ENCODE data around the gene STX17. TPM values are rescaled to one million over a fixed set of nuclear protein-coding genes. Genes with fewer than 3 reads are reported as not detected.
"Not testable (repeated sequence)": the region's sequence is repeated elsewhere in the genome, so short reads cannot be mapped to it uniquely, and the experiment has no call there.

The STX17 gene
- total RNA-seq (10 to 100 TPM; 52.2 to 61.5 TPM), polyA plus RNA-seq (10 to 100 TPM; 18.8 to 30.0 TPM)

DNA sequence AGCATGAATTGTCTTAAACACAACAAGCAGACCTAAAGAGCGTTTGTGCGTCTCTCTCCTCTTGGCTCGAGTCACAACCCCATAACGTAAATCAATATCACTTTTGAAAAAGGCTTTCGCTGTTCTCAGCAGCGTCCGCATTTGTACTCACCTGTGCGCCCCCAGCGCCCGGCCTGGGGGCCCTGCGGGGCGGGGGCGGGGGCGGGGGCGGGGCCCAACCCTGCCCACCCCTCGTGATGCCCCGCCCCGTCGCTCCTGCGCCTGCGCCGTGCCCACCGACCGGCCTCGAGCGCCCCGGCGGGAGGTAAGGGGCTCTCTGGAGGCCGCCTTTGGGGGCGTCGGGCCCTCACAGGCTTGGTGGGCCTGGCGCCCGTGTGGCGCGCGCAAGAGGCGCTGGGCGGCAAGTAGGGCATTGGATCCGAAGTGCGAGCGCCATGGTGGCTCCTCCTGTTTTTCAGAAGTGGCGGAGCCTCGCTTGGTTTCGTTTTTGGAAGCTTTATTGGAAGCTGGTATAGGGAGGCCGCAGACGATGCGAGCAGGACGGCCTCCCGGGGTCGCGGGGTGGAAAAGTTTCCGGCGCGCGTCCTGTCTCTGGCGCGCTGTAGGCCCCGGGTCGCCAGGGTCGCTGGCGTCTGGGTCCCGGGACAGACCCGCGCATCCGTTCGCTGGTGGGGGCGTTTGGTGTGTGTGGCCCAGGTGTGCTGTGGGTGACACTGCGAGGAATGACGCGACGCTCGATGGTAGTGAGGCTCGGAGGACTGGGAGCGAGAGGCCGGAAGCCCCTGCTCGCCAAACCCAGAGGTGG, at the start of gene STX17:
Gene STX17 (plus strand): TSS at position 252 of the 805 bp plus-strand sequence. CDS start 8,586 bp downstream, outside the sequence.
- Mint-ChIP-seq H3K4me3 (peak within 1 kb of the TSS; percentile 96 to 100 (median 98)), H3K27me3 (no peaks in the 10 kb centered on the region), H3K36me3 (peaks cover 8 to 15% of the 10 kb centered on the region in 2 donors), H3K4me1 (peaks cover 26 to 44% (median 34%) of the 10 kb centered on the region in 4 donors), H3K27ac (peak within 1 kb of the TSS; percentile 99 to 100 (median 99)), H3K9me3 (no peaks in the 10 kb centered on the region)
- no peaks in the 10 kb centered on the region for H3K27me3 ChIP-seq (ENCODE audit: insufficient read depth, low read length)
- peak within 1 kb of the TSS; percentile 96 for H3K27ac ChIP-seq (ENCODE audit: low read depth, low read length)
- CTCF ChIA-PET (ENCODE audit: partially characterized antibody): interaction anchor here (0.7 to 3.0 kb wide), 6 partner anchors 22 to 96 kb away, joined by 3 to 12 read pairs (median 3); no protein-coding TSS in a partner anchor
- POLR2A ChIA-PET (ENCODE audit: partially characterized antibody): interaction anchor here (0.7 to 2.7 kb wide), 10 partner anchors 11 to 505 kb away, joined by 3 to 58 read pairs (median 3); partner anchors contain the start of genes ERP44, INVS and NR4A3
- intact Hi-C loops (cut with micrococcal nuclease): loop anchor here (1.0 to 5.0 kb wide), 3 partner anchors 87 to 691 kb away; partner anchors contain the start of genes ERP44 and INVS
- peak within 1 kb of the TSS; percentile 26 to 90 for H3K4me3 ChIP-seq (ENCODE audit: low read length in 2 of 2)
- no peaks in the 10 kb centered on the region for H3K9me3 ChIP-seq (ENCODE audit: control insufficient read depth in 1 of 2, low read length in 2 of 2)
- peaks cover 26% of the 10 kb centered on the region for H3K4me1 ChIP-seq (ENCODE audit: insufficient read depth, low read length)
- no peaks in the 10 kb centered on the region for H3K36me3 ChIP-seq (ENCODE audit: insufficient read depth, low read length)
- DNase-seq: peak; percentile 85 to 92 (median 88)

GRCh38 chr9:99857576-99857975, 48.9 kb upstream of the STX17 start:
- H3K27me3 ChIP-seq (ENCODE audit: insufficient read depth, low read length); H3K27ac ChIP-seq (ENCODE audit: low read depth, low read length); POLR2A ChIA-PET (ENCODE audit: partially characterized antibody); H3K36me3 ChIP-seq (ENCODE audit: insufficient read depth, low read length); H3K27me3 Mint-ChIP-seq; H3K27ac Mint-ChIP-seq; H3K9me3 ChIP-seq (ENCODE audit: control insufficient read depth in 1 of 2, low read length in 2 of 2); H3K9me3 Mint-ChIP-seq; H3K4me3 Mint-ChIP-seq; H3K4me1 ChIP-seq (ENCODE audit: insufficient read depth, low read length); H3K4me1 Mint-ChIP-seq; DNase-seq; H3K4me3 ChIP-seq (ENCODE audit: low read length in 2 of 2); H3K36me3 Mint-ChIP-seq; intact Hi-C loops (cut with micrococcal nuclease): not testable (repeated sequence)
- CTCF ChIA-PET (ENCODE audit: partially characterized antibody): interaction anchor here (0.5 to 1.4 kb wide), 2 partner anchors 48 to 153 kb away, joined by 3 read pairs; no protein-coding TSS in a partner anchor

DNA sequence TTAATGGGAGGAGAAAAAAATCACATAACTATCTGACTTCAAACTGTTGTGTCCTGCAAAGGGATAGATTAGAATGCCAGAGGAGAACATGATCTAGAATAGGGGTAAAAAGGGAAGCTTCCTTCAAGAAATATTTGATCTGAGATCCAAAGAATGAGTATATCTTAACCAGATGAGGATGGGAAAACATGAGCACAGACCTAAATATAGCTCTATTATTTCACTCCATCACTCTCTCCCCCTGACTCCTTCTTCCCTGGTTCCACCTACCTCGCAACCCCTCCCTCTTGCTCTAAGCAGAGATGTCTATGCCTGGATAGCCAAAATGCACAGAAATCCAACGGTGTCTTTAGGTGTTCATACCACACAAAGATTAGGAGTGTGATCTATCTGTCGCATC, 48.4 kb upstream of the STX17 start:
- Histone ChIP-seq H3K4me1 (ENCODE audit: insufficient read depth, low read length) (no peaks in the 10 kb centered on the region), H3K27me3 (ENCODE audit: insufficient read depth, low read length) (no peaks in the 10 kb centered on the region), H3K36me3 (ENCODE audit: insufficient read depth, low read length) (no peaks in the 10 kb centered on the region), H3K27ac (ENCODE audit: low read depth, low read length) (no peak overlapping the region), H3K4me3 (ENCODE audit: low read length in 2 of 2) (no peak overlapping the region), H3K9me3 (ENCODE audit: control insufficient read depth in 1 of 2, low read length in 2 of 2) (no peaks in the 10 kb centered on the region)
- Mint-ChIP-seq H3K36me3 (peaks cover 0 to 4% of the 10 kb centered on the region in 2 donors), H3K27me3 (peaks cover 0 to 3% of the 10 kb centered on the region in 2 donors), H3K4me3 (no peak overlapping the region), H3K27ac (no peak overlapping the region), H3K9me3 (peaks cover 0 to 2% (median 0%) of the 10 kb centered on the region in 8 donors), H3K4me1 (no peaks in the 10 kb centered on the region)
- ChIA-PET CTCF (ENCODE audit: partially characterized antibody) (interaction anchor here (1.4 kb wide), 1 partner anchor 47 kb away, joined by 3 read pairs; no protein-coding TSS in a partner anchor), POLR2A (ENCODE audit: partially characterized antibody) (no interaction called here)
- no peak for DNase-seq
- intact Hi-C loops (cut with micrococcal nuclease): no loop called here

DNA sequence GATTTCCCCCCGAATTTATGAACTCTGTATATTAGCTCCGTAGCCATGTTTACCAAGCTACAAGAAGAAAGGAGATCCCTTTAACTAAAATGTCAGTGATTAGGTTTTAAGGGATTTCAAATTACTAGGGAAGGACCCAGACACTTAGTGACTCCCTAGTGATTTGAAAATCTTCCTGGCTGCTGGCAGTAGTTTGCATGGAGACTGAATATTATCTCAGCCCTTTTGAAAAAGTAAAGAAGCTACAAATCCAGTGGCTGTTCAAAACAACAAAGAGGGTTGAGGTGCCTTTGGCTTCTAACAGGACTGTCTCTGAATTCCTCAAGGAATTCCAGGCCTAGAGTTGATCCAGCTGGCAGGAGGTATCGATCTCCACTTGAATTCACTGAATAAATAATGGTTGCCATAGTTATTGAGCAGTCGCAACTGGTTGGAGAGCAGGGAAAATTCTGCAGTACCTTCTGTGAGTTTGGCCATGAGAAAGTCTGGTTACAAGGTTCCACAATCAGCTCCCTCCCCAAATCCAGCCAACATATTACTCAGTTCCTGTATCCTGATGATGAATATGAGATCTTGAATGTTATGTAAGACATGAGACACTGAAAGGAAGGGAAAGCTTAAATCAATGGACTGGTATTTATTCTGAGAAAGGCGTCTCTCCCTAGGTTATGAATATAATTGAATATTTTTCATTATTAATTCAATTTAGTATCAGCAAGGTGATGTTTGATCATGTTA, 47.0 kb upstream of the STX17 start:
- Histone ChIP-seq H3K4me1 (ENCODE audit: insufficient read depth, low read length) (no peaks in the 10 kb centered on the region), H3K27me3 (ENCODE audit: insufficient read depth, low read length) (no peaks in the 10 kb centered on the region), H3K36me3 (ENCODE audit: insufficient read depth, low read length) (no peaks in the 10 kb centered on the region), H3K4me3 (ENCODE audit: low read length in 2 of 2) (no peak overlapping the region), H3K27ac (ENCODE audit: low read depth, low read length) (no peak overlapping the region), H3K9me3 (ENCODE audit: control insufficient read depth in 1 of 2, low read length in 2 of 2) (no peaks in the 10 kb centered on the region)
- intact Hi-C loops (cut with micrococcal nuclease): no loop called here
- ChIA-PET CTCF (ENCODE audit: partially characterized antibody) (no interaction called here), POLR2A (ENCODE audit: partially characterized antibody) (no interaction called here)
- peaks cover 0 to 3% of the 10 kb centered on the region in 2 donors for H3K27me3 Mint-ChIP-seq
- H3K9me3 Mint-ChIP-seq: peaks cover 0 to 2% (median 0%) of the 10 kb centered on the region in 8 donors
- peaks cover 0 to 4% of the 10 kb centered on the region in 2 donors for H3K36me3 Mint-ChIP-seq
- DNase-seq: no peak
- no peak overlapping the region for H3K27ac Mint-ChIP-seq
- H3K4me1 Mint-ChIP-seq: no peaks in the 10 kb centered on the region
- H3K4me3 Mint-ChIP-seq: no peak overlapping the region

DNA sequence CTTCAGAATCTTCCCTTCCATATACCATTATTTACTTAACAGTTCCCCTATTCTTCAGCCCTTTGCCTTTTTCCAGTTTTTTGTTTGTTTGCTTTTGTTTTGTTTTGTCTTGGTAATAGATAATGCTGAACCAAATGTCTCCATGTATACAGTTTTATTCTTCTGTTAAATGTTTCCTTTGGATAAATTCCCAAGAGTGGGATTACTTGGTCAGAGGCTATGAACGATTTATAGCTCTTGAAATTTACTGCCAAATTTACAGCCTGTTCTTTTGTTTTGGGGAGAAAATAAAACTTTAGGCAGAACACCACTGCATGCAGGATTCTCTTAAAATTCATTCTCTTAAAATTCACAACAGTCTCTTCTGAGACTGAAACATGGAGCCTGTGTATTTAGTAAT, 46.2 kb upstream of the STX17 start:
- H3K4me3 Mint-ChIP-seq: no peak overlapping the region

GRCh38 chr9:99863955-99864354, 42.5 kb upstream of the STX17 start:
- peaks cover 0 to 4% (median under 1%) of the 10 kb centered on the region in 4 donors for H3K4me1 Mint-ChIP-seq
- ChIA-PET POLR2A (ENCODE audit: partially characterized antibody) (no interaction called here), CTCF (ENCODE audit: partially characterized antibody) (no interaction called here)
- no peaks in the 10 kb centered on the region for H3K36me3 Mint-ChIP-seq
- intact Hi-C loops (cut with micrococcal nuclease): no loop called here
- DNase-seq: no peak
- Histone ChIP-seq H3K36me3 (ENCODE audit: insufficient read depth, low read length) (no peaks in the 10 kb centered on the region), H3K4me1 (ENCODE audit: insufficient read depth, low read length) (no peaks in the 10 kb centered on the region), H3K4me3 (ENCODE audit: low read length in 2 of 2) (no peak overlapping the region), H3K27me3 (ENCODE audit: insufficient read depth, low read length) (no peaks in the 10 kb centered on the region), H3K9me3 (ENCODE audit: control insufficient read depth in 1 of 2, low read length in 2 of 2) (no peaks in the 10 kb centered on the region), H3K27ac (ENCODE audit: low read depth, low read length) (no peak overlapping the region)
- H3K9me3 Mint-ChIP-seq: no peaks in the 10 kb centered on the region
- no peak overlapping the region for H3K4me3 Mint-ChIP-seq
- peaks cover 0 to 3% of the 10 kb centered on the region in 2 donors for H3K27me3 Mint-ChIP-seq
- H3K27ac Mint-ChIP-seq: peak overlapping the region in 1 of 7 donors; percentile 48

More for the DNA sequence above, 46.2 kb upstream of the STX17 start:
- H3K9me3 ChIP-seq (ENCODE audit: control insufficient read depth in 1 of 2, low read length in 2 of 2): no peaks in the 10 kb centered on the region
- ChIA-PET POLR2A (ENCODE audit: partially characterized antibody) (no interaction called here), CTCF (ENCODE audit: partially characterized antibody) (interaction anchor here (1.0 kb wide), 1 partner anchor 35 kb away, joined by 3 read pairs; no protein-coding TSS in a partner anchor)
- H3K9me3 Mint-ChIP-seq: no peaks in the 10 kb centered on the region
- intact Hi-C loops (cut with micrococcal nuclease): no loop called here
- no peaks in the 10 kb centered on the region for H3K36me3 ChIP-seq (ENCODE audit: insufficient read depth, low read length)
- no peaks in the 10 kb centered on the region for H3K4me1 ChIP-seq (ENCODE audit: insufficient read depth, low read length)
- H3K27ac ChIP-seq (ENCODE audit: low read depth, low read length): no peak overlapping the region
- peaks cover 0 to under 1% of the 10 kb centered on the region in 2 donors for H3K36me3 Mint-ChIP-seq
- peak overlapping the region in 1 of 7 donors; percentile 41 for H3K27ac Mint-ChIP-seq
- no peak overlapping the region for H3K4me3 ChIP-seq (ENCODE audit: low read length in 2 of 2)
- no peaks in the 10 kb centered on the region for H3K4me1 Mint-ChIP-seq
- no peak for DNase-seq
- H3K27me3 Mint-ChIP-seq: peaks cover 0 to 3% of the 10 kb centered on the region in 2 donors
- H3K27me3 ChIP-seq (ENCODE audit: insufficient read depth, low read length): no peaks in the 10 kb centered on the region

DNA sequence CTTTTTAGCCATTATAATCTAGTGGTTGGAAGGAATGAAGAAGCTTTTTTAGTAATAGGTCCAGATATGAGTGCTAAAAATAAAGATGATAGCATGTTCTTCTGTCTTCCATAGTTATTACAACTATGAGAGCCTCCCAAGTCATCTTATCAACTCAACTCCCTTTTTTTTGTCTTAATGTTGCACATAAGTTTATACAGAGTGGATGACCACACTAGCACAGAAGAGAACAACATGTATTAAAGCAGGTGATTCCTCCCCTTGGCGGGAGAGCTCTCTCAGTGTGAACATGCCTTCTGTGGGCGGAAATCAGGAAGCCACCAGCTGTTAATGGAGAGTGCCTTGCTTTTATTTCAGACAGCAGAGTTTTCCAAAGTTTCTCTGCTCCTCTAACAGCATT, 40.1 kb upstream of the STX17 start:
- no peaks in the 10 kb centered on the region for H3K27me3 ChIP-seq (ENCODE audit: insufficient read depth, low read length)
- no peaks in the 10 kb centered on the region for H3K9me3 Mint-ChIP-seq
- no peak overlapping the region for H3K4me3 Mint-ChIP-seq
- H3K27ac ChIP-seq (ENCODE audit: low read depth, low read length): no peak overlapping the region
- H3K9me3 ChIP-seq (ENCODE audit: control insufficient read depth in 1 of 2, low read length in 2 of 2): no peaks in the 10 kb centered on the region
- no peak overlapping the region for H3K4me3 ChIP-seq (ENCODE audit: low read length in 2 of 2)
- POLR2A ChIA-PET (ENCODE audit: partially characterized antibody): no interaction called here
- CTCF ChIA-PET (ENCODE audit: partially characterized antibody): no interaction called here
- H3K4me1 Mint-ChIP-seq: peaks cover 0 to 4% (median under 1%) of the 10 kb centered on the region in 4 donors
- no peak overlapping the region for H3K27ac Mint-ChIP-seq
- H3K27me3 Mint-ChIP-seq: peaks cover 0 to 2% of the 10 kb centered on the region in 2 donors
- no peaks in the 10 kb centered on the region for H3K4me1 ChIP-seq (ENCODE audit: insufficient read depth, low read length)
- DNase-seq: no peak
- no peaks in the 10 kb centered on the region for H3K36me3 Mint-ChIP-seq
- intact Hi-C loops (cut with micrococcal nuclease): no loop called here
- H3K36me3 ChIP-seq (ENCODE audit: insufficient read depth, low read length): no peaks in the 10 kb centered on the region

All from CD4-positive, alpha-beta memory T cell (primary cell).